Activated gamma-delta T cell treated with Interleukin-2 at 50 U/mL for 16 hours (primary cell): Measurements from ENCODE around the gene PRMT1.
"Not testable (repeated sequence)": the region's sequence is repeated elsewhere in the genome, so short reads cannot be mapped to it uniquely, and the experiment has no call there.

Experiments used
- DNase-seq: peaks from one replicate; pipeline ENCODE4 v3.0.0-alpha.2; 2020

PRMT1 gene

DNA sequence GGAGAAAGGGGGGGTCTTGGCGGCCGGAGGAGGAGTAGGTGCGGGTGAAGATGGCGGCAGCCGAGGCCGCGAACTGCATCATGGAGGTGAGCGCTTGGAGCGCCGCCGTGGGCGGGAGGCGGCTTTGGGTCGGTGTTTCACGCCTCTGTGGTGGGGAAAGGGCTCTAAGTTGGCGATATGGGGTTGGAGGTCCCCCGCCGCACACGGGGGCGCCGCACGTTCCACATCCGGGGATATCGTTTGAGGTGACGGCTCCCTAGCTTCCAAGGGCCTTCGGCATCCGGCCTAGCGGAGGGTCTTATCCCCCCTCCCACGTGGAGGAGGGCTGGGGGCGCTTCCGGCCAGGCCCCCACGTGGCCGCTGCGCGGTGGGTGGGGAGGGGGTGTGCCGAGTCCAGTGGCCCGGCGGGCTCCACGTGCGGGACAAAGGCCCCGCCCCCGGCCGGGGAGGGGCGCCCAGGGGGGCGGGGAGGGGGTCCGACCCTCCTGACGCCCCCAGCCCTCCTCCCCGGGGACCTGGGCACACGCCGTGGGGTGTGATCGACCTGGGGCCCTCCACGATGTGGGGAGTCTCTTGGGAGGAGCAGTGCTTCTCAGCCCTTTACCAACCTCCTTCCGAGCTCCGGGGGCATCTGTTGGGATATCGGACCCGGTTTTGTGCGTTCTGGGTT, at the start of gene PRMT1:
Gene PRMT1 (plus strand): TSS at position 41 of the 670 bp plus-strand sequence. CDS start 10 bp downstream, at position 51.
- peak; percentile 35 for DNase-seq

DNA sequence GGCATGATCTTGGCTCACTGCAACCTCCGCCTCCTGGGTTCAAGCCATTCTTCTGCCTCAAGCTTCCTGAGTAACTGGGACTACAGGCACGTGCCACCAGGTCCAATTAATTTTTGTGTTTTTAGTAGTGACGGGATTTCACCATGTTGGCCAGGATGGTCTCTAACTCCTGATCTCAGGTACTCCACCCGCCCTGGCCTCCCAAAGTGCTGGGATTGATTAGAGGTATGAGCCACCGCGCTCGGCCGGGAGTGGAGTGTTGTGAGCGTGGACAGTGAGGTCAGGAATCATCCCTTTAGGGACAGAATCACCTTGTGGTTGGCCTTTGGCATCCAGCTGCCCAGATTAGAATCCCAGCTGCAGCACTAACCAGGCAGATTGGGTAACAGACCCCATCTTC, 47.4 kb upstream of the PRMT1 start:
- no peak for DNase-seq

DNA sequence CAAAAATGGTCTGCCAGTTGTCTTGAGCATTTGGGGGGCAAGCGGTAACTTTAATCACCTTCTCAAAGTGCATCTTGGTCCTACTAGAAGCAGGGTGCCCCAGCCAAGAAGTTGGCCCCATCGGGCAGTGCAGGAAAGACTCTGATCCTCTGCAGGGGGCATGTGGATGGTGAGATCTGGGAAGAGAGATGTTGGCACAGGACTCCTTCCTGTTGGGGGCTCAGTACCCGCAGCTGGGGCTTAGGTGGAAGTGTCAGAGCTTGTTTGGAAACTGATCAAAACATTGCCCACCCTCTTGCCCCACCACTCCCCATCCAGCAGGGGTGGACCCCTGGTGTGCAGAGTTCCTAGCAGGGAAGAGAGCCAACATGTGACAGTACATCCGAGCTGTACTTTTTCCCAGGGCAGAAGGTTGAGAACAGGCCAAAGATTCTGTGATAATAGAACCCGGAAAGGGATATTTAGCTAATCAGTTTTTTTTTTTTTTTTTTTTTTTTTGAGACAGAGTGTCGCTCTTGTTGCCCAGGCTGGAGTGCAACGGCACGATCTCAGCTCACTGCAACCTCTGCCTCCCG, 46.0 kb upstream of the PRMT1 start:
- no peak for DNase-seq

GRCh38 chr19:49631610-49632192, 45.4 kb upstream of the PRMT1 start:
- no peak for DNase-seq

GRCh38 chr19:49632576-49632975, 44.5 kb upstream of the PRMT1 start:
- DNase-seq = no peak

DNA sequence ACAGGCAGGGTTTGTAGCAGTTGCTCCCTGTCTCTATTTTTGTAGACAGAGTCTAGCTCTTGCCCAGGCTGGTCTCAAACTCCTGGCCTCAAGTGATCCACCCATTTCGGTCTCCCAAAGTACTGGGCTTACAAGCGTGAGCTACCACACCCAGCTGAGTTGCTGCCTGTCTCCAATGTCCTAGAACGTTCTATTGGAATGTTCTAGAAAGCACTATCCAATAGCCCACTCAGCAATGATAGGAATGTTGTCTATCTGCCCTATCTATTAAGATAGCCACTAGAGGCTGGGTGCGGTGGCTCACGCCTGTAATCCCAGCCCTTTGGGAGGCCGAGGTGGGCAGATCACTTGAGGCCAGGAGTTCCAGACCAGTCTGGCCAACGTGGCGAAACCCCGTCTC, 43.8 kb upstream of the PRMT1 start:
- not testable (repeated sequence) for DNase-seq

DNA sequence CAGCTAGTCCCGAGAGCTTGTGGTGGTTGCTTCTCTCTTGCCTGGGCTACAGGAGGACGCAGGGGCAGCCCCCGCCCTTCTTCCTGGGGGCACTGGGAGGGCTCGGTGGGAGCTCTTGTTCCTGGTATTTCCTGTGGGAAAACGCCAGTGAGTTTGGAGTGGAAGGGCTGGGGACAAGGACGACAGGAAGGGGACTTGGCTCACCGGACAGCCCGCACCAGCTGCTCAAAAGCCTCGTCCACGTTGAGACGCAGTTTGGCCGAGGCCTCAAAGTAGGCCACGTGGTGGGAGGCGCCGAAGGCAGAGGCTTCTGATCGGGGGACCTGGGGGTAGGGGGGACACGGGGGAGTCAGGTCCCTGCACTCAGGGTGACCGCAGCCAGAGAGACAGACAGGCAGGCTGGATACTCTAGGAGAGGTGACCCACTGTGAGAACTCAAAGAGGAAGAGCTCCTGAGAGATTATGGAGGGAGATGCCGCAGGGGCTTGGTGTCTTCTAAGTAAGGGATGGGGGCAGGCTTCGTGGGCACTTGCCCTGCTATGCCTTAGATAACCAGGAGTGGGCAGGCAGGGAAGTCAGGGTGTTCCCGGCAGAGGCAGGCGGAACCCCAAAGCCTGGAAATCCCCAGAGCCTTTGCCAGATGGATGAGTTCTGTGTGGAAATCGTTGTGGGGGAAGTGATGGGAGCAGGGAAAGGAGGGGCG, 41.4 kb upstream of the PRMT1 start:
- DNase-seq = no peak

DNA sequence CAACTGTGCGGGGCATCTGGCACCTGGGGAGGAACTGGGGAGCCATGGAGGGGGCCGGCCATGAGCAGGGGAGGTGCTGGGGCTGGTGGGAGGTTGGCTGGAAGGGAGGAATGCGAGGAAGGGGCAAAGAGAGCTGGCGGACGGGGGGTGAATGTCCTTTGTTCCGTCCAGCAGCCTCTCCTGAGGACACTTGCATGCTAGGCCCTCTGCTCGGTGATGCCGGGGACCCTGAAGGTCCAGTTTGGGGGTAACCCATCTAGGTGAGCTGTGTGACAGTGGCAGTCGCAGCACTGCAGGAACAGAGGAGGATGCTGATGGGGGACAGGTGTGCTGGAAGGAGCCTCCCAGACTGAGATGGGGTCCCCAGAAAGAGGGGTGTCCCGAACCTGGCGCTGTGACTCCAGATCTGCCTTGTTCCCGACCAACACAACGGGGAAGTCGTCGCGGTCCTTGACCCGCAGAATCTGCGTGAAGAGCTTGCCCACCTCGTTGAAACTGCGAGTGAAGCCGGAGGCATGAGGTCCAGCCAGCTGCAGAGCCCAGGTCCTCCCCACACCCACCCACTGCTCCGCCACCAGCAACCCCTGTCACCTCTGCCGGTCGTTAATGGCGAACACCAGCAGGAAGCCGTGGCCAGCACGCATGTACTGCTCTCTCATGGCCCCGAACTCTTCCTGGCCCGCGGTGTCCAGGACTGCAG, 40.7 kb upstream of the PRMT1 start:
- DNase-seq = no peak

GRCh38 chr19:49637821-49638738, 39.0 kb upstream of the PRMT1 start:
- DNase-seq = no peak

DNA sequence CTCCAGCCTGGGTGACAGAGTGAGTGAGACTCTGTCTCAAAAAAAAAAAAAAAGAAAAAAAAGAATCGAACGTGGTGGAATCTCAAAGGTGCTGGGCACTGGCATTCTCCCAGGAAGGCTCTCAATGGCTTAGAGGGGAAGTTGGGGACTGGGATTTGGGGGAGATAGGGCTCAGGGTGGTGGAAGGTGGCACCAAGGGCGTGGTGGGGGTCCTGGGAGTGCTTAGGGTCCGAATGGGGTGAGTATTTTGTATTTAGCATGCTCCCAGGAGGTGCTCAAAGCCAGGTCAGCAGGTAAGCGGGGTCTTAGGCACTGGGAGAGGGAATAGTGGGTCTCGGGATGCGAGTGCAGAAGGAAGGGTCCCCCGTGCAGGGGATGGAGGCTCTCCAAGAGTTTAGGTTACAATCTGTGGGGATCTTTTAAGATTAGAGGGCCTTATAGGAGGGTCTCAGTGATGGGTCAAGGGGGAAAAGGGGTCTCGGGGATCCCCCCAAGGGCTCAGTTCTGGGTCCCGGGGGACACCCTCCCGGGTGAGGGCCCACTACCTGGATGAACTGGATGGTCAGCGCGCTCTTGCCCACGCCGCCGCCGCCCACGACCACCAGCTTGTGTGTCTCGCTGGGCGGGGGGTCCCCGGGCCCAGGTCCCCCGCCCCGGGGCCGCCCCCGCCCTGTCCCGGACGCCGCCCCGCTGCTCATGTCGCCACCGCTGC, 37.5 kb upstream of the PRMT1 start:
- no peak for DNase-seq

- DNase-seq = peak; percentile 100
These were observed 36.8 kb upstream of the PRMT1 start, which contains the start of gene RRAS for GRCh38 chr19:49640113-49640898. RRAS (minus strand) TSS chr19:49640143; CDS start chr19:49640098, 45 bp downstream.

DNA sequence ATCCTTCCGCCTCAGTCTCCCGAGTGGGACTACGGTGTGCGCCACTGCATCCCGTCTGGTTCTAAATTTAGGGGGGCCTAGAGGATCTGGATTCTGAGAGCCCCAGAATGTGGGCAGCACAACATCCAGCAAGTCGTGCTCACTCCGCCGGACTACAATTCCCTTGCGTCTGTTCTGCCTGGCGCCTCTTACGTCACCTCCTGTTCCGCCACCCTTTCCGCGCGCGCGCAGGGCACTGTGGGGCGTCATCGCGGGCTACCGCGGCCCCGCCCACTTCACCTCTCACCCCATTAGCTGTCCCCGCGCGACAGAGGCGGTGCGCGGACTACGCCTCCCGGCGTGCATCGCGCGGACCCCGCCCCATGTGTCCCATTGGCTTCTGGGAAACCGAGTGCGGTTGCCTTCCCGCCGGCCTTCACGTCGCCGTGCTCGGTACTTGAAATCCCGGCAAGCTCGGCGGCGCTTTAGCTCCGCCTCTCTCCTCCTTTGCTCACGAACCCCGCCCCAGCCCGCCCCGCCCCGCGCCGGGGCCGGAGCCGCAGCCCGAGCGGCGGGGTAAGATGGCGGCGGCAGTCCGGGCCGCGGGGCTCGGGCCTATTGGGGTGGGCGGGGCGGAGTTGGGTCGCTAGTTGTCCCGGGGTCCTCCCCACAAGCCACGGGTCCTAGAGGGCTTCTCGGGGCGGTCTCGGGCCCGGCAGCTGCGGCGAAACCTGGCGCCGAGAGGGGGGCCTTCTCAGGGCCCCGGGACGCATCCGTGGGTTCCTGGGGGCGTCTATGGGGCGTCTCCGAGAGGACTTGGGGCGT, 35.2 kb upstream of the PRMT1 start, which contains the start of gene SCAF1:
Gene SCAF1 (plus strand): TSS at position 522 of the 804 bp plus-strand sequence. CDS start 2,818 bp downstream, outside the sequence.
- DNase-seq = peak; percentile 99

DNA sequence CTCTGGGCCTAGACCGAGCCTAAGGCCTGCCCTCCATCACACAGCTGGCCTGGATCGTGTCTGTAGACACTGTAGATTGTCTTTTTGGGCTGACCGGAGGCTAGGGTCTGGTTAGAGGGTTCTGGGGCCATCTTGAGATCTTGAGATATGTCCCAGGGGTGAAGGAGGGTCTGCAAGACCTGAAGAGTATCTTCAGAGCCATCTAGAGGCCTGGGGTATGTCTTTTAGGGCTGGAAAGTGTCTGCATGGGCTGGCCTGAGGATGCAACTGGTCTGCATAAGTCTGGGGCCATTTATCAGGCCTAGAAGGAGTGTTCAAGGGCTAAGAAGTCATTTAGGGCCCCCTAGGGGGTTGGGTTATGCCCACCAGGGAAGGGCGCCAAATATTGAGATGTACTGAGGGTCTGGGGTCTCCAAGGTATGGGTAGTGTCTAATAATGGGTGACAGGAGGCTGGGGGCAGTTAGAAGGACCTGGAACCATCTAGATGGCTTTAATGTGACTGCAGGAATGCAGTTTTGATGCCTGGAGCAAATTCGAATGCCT, 34.5 kb upstream of the PRMT1 start:
- no peak for DNase-seq

GRCh38 chr19:49643466-49643865, 33.6 kb upstream of the PRMT1 start:
- no peak for DNase-seq

- DNase-seq = no peak
These were observed 31.5 kb upstream of the PRMT1 start for GRCh38 chr19:49645592-49645991.

DNA sequence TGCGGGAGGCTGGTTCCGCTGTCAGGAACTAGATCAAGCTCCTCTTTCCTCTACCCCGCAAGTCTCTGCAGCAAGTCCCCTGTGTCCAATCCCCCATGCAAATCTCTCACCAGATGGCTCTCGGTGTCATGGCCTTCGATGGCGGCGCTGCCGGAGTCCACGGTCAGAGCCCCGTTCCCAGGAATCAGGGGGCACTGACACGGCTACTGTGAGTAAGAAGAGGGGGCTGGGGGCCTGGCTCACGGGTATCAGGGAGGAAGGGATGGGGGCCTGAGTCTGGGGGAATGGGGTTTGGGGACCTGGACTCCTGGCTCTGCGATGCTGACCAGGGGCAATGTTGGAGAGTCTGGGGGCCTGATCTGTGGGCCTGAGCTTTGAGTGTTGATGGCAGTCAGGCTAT, 31.1 kb upstream of the PRMT1 start:
- no peak for DNase-seq

DNA sequence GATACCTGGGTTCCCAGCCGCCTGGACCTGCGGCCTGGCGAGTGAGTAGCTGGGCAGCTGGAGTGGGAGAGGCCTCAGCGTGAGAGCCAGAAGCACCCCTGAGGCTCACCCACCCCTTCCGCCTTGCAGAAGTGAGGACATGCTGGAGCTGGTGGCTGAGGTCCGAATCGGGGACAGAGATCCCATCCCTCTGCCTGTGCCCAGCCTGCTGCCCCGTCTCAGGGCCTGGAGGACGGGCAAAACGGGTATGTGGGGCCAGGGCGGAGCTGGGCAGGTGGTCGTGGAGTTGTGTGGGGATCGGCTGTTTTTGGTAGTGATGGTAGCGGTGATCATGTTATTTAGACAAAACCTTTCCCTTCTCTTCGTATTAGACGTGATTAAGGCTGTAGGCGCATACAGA, 30.5 kb upstream of the PRMT1 start:
- DNase-seq = no peak

GRCh38 chr19:49651029-49651819, 25.8 kb upstream of the PRMT1 start:
- no peak for DNase-seq
